GM23338 (cell line): ENCODE measurements around the gene SFXN5. TPM values are rescaled to one million over a fixed set of nuclear protein-coding genes. Genes with fewer than 3 reads are reported as not detected.

ENCODE experiments used
- ATAC-seq: fragments of 200-7000 bp; cut with Tn5 transposase; 3 replicates; pipeline ENCODE4 v1.9.1; 2020
- DNase-seq: peaks from one replicate; pipeline ENCODE4 v3.0.0-alpha.2; 2015; ENCODE audit warnings: low spot score
- H2AFZ ChIP-seq: fragments of 200-600 bp; sonication (generic); 2 replicates; pipeline ENCODE4 v1.8.0; 2016; ENCODE audit warnings: antibody characterized with exemption, mild to moderate bottlenecking, moderate library complexity
- H3F3A ChIP-seq: fragments of 200-600 bp; sonication (generic); replicated peaks from 2 replicates; pipeline ENCODE4 v1.8.0; 2017; ENCODE audit warnings: antibody characterized with exemption, mixed run types, low read depth
- H3K27ac ChIP-seq: fragments of 200-600 bp; sonication (generic); 2 replicates; pipeline ENCODE4 v1.6.1; 2016; ENCODE audit warnings: low read depth
- H3K27me3 ChIP-seq: fragments of 200-600 bp; sonication (generic); 2 replicates; pipeline ENCODE4 v1.8.0; 2016; ENCODE audit warnings: mild to moderate bottlenecking, mixed run types, moderate library complexity; ENCODE audit not compliant: insufficient read depth
- H3K36me3 ChIP-seq: fragments of 200-600 bp; sonication (generic); 2 replicates; pipeline ENCODE4 v1.8.0; 2016; ENCODE audit warnings: mild to moderate bottlenecking; ENCODE audit not compliant: insufficient read depth
- H3K4me1 ChIP-seq: fragments of 200-600 bp; sonication (generic); 2 replicates; pipeline ENCODE4 v1.8.0; 2016; ENCODE audit warnings: mild to moderate bottlenecking, moderate library complexity; ENCODE audit not compliant: insufficient read depth
- H3K4me2 ChIP-seq: fragments of 200-600 bp; sonication (generic); 2 replicates; pipeline ENCODE4 v1.7.1; 2017; ENCODE audit warnings: mixed run types
- H3K4me3 ChIP-seq: fragments of 200-600 bp; sonication (generic); 2 replicates; pipeline ENCODE4 v1.6.1; 2016; ENCODE audit warnings: mixed run types
- H3K79me2 ChIP-seq: fragments of 200-600 bp; sonication (generic); replicated peaks from 2 replicates; pipeline ENCODE4 v1.8.0; 2017; ENCODE audit warnings: mild to moderate bottlenecking; ENCODE audit not compliant: insufficient read depth
- H3K9me2 ChIP-seq: fragments of 200-600 bp; sonication (generic); 2 replicates; pipeline ENCODE4 v1.8.0; 2017; ENCODE audit not compliant: insufficient read depth
- H4K20me1 ChIP-seq: fragments of 200-600 bp; sonication (generic); replicated peaks from 2 replicates; pipeline ENCODE4 v1.8.0; 2017; ENCODE audit warnings: mild to moderate bottlenecking; ENCODE audit not compliant: insufficient read depth
- H3K27ac Mint-ChIP-seq: 2 replicates; pipeline ENCODE4 v1.8.0; 2020; ENCODE audit warnings: inconsistent platforms, mild to moderate bottlenecking, moderate library complexity, mixed read lengths
- H3K27me3 Mint-ChIP-seq: 3 replicates; pipeline ENCODE4 v1.8.0; 2022; ENCODE audit warnings: low read depth, mild to moderate bottlenecking, moderate library complexity, mixed read lengths, inconsistent platforms; ENCODE audit not compliant: insufficient read depth, poor library complexity
- H3K36me3 Mint-ChIP-seq: 3 replicates; pipeline ENCODE4 v1.8.0; 2021; ENCODE audit warnings: low read depth, mild to moderate bottlenecking, inconsistent platforms, moderate library complexity, mixed read lengths
- H3K4me1 Mint-ChIP-seq: 3 replicates; pipeline ENCODE4 v1.8.0; 2020; ENCODE audit warnings: mild to moderate bottlenecking, inconsistent platforms, mixed read lengths
- H3K4me3 Mint-ChIP-seq: 3 replicates; pipeline ENCODE4 v1.8.0; 2021; ENCODE audit warnings: moderate library complexity, mild to moderate bottlenecking, inconsistent platforms, mixed read lengths
- H3K9me3 Mint-ChIP-seq: 3 replicates; pipeline ENCODE4 v1.8.0; 2020; ENCODE audit warnings: moderate library complexity, mild to moderate bottlenecking, inconsistent platforms, mixed read lengths
- CREB1 ChIP-seq: fragments of 250-450 bp; sonication (Bioruptor Pico); IDR thresholded peaks from 2 replicates; pipeline ENCODE4 v1.5.0; 2020; ENCODE audit warnings: low read depth, mild to moderate bottlenecking, moderate library complexity
- ETS1 ChIP-seq: IDR thresholded peaks from 2 replicates; pipeline ENCODE4 v1.6.1; 2016; ENCODE audit warnings: antibody characterized with exemption
- EZH2 ChIP-seq: fragments of 200-600 bp; sonication (generic); IDR thresholded peaks from one replicate; pipeline ENCODE4 v1.8.0; 2017; ENCODE audit warnings: antibody characterized with exemption, mild to moderate bottlenecking, low read depth; ENCODE audit not compliant: unreplicated experiment
- EZH2phosphoT487 ChIP-seq: fragments of 200-600 bp; sonication (generic); IDR thresholded peaks from one replicate; pipeline ENCODE4 v1.8.1; 2018; ENCODE audit warnings: antibody characterized with exemption; ENCODE audit not compliant: unreplicated experiment
- JUNB ChIP-seq: IDR thresholded peaks from one replicate; pipeline ENCODE4 v1.6.1; 2016; ENCODE audit warnings: antibody characterized with exemption; ENCODE audit not compliant: unreplicated experiment
- NANOG ChIP-seq: IDR thresholded peaks from 2 replicates; pipeline ENCODE4 v1.6.1; 2016; ENCODE audit warnings: antibody characterized with exemption, borderline replicate concordance
- POLR2AphosphoS5 ChIP-seq: IDR thresholded peaks from 2 replicates; pipeline ENCODE4 v1.6.1; 2016; ENCODE audit warnings: antibody characterized with exemption, low read depth
- STAT1 ChIP-seq: IDR thresholded peaks from one replicate; pipeline ENCODE4 v1.6.1; 2016; ENCODE audit warnings: antibody characterized with exemption; ENCODE audit not compliant: unreplicated experiment
- ZNF114 ChIP-seq: fragments of 250-450 bp; sonication (Bioruptor Pico); IDR thresholded peaks from 2 replicates; pipeline ENCODE4 v1.5.0; 2020; ENCODE audit warnings: mild to moderate bottlenecking, moderate library complexity
- ZNF331 ChIP-seq: fragments of 250-450 bp; sonication (Bioruptor Pico); IDR thresholded peaks from 2 replicates; pipeline ENCODE4 v1.5.0; 2020; ENCODE audit warnings: low read depth, mild to moderate bottlenecking, moderate library complexity
- polyA plus RNA-seq: library from polyadenylated mRNA; unstranded; fragments of >200 nt; fragmentation: Nextera tagmentation; extraction: Ambion mirVana; gene quantifications from 2 replicates; pipeline ENCODE4 v1.2.1, GENCODE V29; 2016
- total RNA-seq: library from RNA; depleted of rRNA; stranded (reverse); fragments of >200 nt; shearing (Covaris generic); gene quantifications from 2 replicates; pipeline ENCODE4 v1.2.3, GENCODE V29; 2014
- TF ChIP-seq, protein P1 (sequence below), 2 experiments: fragments of 200-600 bp in 1 of 2; sonication (generic) in 1 of 2; conservative IDR thresholded peaks; 2 replicates each; pipeline versions ENCODE4 v1.5.1 to v1.6.1; 2016 to 2017; ENCODE audit warnings: antibody characterized with exemption in 2 of 2, low read depth in 2 of 2, mild to moderate bottlenecking in 2 of 2, moderate library complexity in 1 of 2
- TF ChIP-seq, protein P2 (sequence below): fragments of 250-450 bp; sonication (Bioruptor Pico); IDR thresholded peaks from 2 replicates; pipeline ENCODE4 v1.5.0; 2020; ENCODE audit warnings: mild to moderate bottlenecking, moderate library complexity
- TF ChIP-seq, protein P3 (sequence below): IDR thresholded peaks from one replicate; pipeline ENCODE4 v1.6.1; 2018; ENCODE audit warnings: antibody characterized with exemption; ENCODE audit not compliant: unreplicated experiment

The SFXN5 gene
- total and polyA plus RNA-seq, 2 experiments from 2014 or later, result 23.6 to 25.8 TPM

DNA sequence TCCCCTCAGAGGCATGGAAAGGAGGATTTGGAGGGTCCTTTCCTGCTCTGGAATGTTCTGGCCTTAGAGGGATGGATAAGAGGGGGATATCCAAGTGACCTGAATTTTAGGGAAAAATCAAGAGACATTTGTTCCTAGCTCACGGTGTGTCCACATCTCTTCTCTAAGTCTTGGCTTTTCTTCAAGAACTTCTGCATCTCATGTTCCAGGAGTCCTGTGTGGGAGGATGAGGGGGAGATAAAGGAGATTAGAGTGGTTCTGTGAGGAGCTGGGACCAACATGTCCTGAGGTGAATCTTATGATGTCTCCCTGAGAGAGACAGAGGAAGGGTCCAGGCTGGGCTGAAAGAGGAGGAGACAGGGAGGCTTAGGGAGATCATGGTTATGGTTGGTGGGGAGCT is 142.5 kb downstream of the SFXN5 start:
- H3F3A ChIP-seq, result peaks cover 13% of the 10 kb centered on the region; the same call in 1 of the 2 replicates
- no peaks in the 10 kb centered on the region for H3K9me2 ChIP-seq
- no peak for TF ChIP-seq NANOG
- TF ChIP-seq JUNB, result no peak
- no peak for TF ChIP-seq ZNF114 (CRISPR knock-in tag)
- TF ChIP-seq POLR2AphosphoS5, result no peak
- no peak for TF ChIP-seq ETS1
- no peak for TF ChIP-seq STAT1
- no peak for TF ChIP-seq ZNF331
- TF ChIP-seq, protein P1, sequence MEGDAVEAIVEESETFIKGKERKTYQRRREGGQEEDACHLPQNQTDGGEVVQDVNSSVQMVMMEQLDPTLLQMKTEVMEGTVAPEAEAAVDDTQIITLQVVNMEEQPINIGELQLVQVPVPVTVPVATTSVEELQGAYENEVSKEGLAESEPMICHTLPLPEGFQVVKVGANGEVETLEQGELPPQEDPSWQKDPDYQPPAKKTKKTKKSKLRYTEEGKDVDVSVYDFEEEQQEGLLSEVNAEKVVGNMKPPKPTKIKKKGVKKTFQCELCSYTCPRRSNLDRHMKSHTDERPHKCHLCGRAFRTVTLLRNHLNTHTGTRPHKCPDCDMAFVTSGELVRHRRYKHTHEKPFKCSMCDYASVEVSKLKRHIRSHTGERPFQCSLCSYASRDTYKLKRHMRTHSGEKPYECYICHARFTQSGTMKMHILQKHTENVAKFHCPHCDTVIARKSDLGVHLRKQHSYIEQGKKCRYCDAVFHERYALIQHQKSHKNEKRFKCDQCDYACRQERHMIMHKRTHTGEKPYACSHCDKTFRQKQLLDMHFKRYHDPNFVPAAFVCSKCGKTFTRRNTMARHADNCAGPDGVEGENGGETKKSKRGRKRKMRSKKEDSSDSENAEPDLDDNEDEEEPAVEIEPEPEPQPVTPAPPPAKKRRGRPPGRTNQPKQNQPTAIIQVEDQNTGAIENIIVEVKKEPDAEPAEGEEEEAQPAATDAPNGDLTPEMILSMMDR (conservative IDR thresholded peaks at IDR 0.05; ENCODE audit: low read depth in 2 of 2), result no peak
- TF ChIP-seq CREB1, result no peak
- no peak for TF ChIP-seq EZH2
- TF ChIP-seq, protein P2, sequence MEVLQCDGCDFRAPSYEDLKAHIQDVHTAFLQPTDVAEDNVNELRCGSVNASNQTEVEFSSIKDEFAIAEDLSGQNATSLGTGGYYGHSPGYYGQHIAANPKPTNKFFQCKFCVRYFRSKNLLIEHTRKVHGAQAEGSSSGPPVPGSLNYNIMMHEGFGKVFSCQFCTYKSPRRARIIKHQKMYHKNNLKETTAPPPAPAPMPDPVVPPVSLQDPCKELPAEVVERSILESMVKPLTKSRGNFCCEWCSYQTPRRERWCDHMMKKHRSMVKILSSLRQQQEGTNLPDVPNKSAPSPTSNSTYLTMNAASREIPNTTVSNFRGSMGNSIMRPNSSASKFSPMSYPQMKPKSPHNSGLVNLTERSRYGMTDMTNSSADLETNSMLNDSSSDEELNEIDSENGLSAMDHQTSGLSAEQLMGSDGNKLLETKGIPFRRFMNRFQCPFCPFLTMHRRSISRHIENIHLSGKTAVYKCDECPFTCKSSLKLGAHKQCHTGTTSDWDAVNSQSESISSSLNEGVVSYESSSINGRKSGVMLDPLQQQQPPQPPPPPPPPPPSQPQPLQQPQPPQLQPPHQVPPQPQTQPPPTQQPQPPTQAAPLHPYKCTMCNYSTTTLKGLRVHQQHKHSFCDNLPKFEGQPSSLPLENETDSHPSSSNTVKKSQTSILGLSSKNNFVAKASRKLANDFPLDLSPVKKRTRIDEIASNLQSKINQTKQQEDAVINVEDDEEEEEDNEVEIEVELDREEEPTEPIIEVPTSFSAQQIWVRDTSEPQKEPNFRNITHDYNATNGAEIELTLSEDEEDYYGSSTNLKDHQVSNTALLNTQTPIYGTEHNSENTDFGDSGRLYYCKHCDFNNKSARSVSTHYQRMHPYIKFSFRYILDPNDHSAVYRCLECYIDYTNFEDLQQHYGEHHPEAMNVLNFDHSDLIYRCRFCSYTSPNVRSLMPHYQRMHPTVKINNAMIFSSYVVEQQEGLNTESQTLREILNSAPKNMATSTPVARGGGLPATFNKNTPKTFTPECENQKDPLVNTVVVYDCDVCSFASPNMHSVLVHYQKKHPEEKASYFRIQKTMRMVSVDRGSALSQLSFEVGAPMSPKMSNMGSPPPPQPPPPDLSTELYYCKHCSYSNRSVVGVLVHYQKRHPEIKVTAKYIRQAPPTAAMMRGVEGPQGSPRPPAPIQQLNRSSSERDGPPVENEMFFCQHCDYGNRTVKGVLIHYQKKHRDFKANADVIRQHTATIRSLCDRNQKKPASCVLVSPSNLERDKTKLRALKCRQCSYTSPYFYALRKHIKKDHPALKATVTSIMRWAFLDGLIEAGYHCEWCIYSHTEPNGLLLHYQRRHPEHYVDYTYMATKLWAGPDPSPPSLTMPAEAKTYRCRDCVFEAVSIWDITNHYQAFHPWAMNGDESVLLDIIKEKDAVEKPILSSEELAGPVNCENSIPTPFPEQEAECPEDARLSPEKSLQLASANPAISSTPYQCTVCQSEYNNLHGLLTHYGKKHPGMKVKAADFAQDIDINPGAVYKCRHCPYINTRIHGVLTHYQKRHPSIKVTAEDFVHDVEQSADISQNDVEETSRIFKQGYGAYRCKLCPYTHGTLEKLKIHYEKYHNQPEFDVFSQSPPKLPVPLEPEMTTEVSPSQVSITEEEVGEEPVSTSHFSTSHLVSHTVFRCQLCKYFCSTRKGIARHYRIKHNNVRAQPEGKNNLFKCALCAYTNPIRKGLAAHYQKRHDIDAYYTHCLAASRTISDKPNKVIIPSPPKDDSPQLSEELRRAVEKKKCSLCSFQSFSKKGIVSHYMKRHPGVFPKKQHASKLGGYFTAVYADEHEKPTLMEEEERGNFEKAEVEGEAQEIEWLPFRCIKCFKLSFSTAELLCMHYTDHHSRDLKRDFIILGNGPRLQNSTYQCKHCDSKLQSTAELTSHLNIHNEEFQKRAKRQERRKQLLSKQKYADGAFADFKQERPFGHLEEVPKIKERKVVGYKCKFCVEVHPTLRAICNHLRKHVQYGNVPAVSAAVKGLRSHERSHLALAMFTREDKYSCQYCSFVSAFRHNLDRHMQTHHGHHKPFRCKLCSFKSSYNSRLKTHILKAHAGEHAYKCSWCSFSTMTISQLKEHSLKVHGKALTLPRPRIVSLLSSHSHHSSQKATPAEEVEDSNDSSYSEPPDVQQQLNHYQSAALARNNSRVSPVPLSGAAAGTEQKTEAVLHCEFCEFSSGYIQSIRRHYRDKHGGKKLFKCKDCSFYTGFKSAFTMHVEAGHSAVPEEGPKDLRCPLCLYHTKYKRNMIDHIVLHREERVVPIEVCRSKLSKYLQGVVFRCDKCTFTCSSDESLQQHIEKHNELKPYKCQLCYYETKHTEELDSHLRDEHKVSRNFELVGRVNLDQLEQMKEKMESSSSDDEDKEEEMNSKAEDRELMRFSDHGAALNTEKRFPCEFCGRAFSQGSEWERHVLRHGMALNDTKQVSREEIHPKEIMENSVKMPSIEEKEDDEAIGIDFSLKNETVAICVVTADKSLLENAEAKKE (CRISPR knock-in tag), result no peak
- TF ChIP-seq, protein P3, sequence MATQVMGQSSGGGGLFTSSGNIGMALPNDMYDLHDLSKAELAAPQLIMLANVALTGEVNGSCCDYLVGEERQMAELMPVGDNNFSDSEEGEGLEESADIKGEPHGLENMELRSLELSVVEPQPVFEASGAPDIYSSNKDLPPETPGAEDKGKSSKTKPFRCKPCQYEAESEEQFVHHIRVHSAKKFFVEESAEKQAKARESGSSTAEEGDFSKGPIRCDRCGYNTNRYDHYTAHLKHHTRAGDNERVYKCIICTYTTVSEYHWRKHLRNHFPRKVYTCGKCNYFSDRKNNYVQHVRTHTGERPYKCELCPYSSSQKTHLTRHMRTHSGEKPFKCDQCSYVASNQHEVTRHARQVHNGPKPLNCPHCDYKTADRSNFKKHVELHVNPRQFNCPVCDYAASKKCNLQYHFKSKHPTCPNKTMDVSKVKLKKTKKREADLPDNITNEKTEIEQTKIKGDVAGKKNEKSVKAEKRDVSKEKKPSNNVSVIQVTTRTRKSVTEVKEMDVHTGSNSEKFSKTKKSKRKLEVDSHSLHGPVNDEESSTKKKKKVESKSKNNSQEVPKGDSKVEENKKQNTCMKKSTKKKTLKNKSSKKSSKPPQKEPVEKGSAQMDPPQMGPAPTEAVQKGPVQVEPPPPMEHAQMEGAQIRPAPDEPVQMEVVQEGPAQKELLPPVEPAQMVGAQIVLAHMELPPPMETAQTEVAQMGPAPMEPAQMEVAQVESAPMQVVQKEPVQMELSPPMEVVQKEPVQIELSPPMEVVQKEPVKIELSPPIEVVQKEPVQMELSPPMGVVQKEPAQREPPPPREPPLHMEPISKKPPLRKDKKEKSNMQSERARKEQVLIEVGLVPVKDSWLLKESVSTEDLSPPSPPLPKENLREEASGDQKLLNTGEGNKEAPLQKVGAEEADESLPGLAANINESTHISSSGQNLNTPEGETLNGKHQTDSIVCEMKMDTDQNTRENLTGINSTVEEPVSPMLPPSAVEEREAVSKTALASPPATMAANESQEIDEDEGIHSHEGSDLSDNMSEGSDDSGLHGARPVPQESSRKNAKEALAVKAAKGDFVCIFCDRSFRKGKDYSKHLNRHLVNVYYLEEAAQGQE, result no peak
- no peak for TF ChIP-seq EZH2phosphoT487
- ATAC-seq, result no peak
- H3K36me3 Mint-ChIP-seq, result no peaks in the 10 kb centered on the region; the same call in 2 of the 3 replicates
- no peak overlapping the region for H3K4me3 Mint-ChIP-seq
- 0 out of 2 replicates have a peak, but pooled peaks cover 3% of the 10 kb centered on the region for H4K20me1 ChIP-seq
- H2AFZ ChIP-seq, result no peak overlapping the region
- no peaks in the 10 kb centered on the region for H3K36me3 ChIP-seq
- no peak overlapping the region for H3K27ac Mint-ChIP-seq
- no peak overlapping the region for H3K4me3 ChIP-seq
- H3K4me1 Mint-ChIP-seq, result peaks cover 9% of the 10 kb centered on the region; the same call in 2 of the 3 replicates
- peaks cover 4% of the 10 kb centered on the region for H3K27me3 Mint-ChIP-seq
- no peak for DNase-seq
- no peak overlapping the region for H3K27ac ChIP-seq
- H3K27me3 ChIP-seq, result peaks cover 79% of the 10 kb centered on the region
- no peak overlapping the region for H3K4me2 ChIP-seq
- H3K4me1 ChIP-seq, result peaks cover 28% of the 10 kb centered on the region
- no peaks in the 10 kb centered on the region for H3K79me2 ChIP-seq
- H3K9me3 Mint-ChIP-seq, result no peaks in the 10 kb centered on the region
